K562 (cell line): Measurements from ENCODE around the gene SRPK2. TPM values are rescaled to one million over a fixed set of nuclear protein-coding genes. Genes with fewer than 3 reads are reported as not detected.

Source experiments
- ATAC-seq: fragments of 200-7000 bp; cut with Tn5 transposase; 3 replicates; pipeline ENCODE4 v1.9.1; 2020; ENCODE audit warnings: moderate library complexity
- BruUV-seq: library from RNA; stranded (reverse); fragments of 400-500 nt; replicated peaks from 2 replicates; lab custom pipeline; 2021; lab: Mats Ljungman, UMichigan
- CTCF ChIA-PET: fragments of 300-600 bp; formaldehyde crosslinking; extraction: SDS; loops from one replicate; lab custom pipeline; 2021; ENCODE audit warnings: low intra/inter-chr PET ratio; lab: Yijun Ruan, JAX
- POLR2A ChIA-PET: fragments of 300-600, 350-650 bp; sonication (Branson Sonifier 250); formaldehyde crosslinking; extraction: SDS; loops from one replicate; lab custom pipeline; 2021; ENCODE audit warnings: antibody characterized with exemption, inconsistent platforms; lab: Yijun Ruan, JAX
- DNase-seq, 4 experiments: peaks; one replicate each; pipeline versions ENCODE4 v3.0.0 to v3.0.0-alpha.2; 2011 to 2018; ENCODE audit warnings: low spot score in 3 of 4, mixed read lengths in 3 of 4; ENCODE audit errors: extremely low read depth in 1 of 4
- FAIRE-seq: peaks from 2 replicates; lab custom pipeline; 2011; peaks lifted over from hg19 to GRCh38; lab: Jason Lieb, UNC
- H2AFZ ChIP-seq: 2 replicates; pipeline ENCODE4 v1.6.0; 2011; ENCODE audit warnings: low read depth, low read length, control low read depth, inconsistent platforms
- H3K27ac ChIP-seq: fragments of 200-600 bp; 3 replicates; pipeline ENCODE4 v1.8.0; 2011; ENCODE audit warnings: low read depth, mild to moderate bottlenecking, control low read depth, inconsistent platforms, low read length, moderate library complexity, mixed read lengths; ENCODE audit errors: extremely low read depth
- H3K27me3 ChIP-seq, 2 experiments: fragments of 300-600 bp in 1 of 2; 2 replicates in 1 of 2; 3 replicates in 1 of 2; pipeline versions ENCODE4 v1.6.0 to v1.8.0; 2011; ENCODE audit warnings: inconsistent platforms in 2 of 2, low read length in 2 of 2, mild to moderate bottlenecking in 1 of 2, mixed read lengths in 1 of 2, moderate library complexity in 1 of 2; ENCODE audit not compliant: control insufficient read depth in 2 of 2, insufficient read depth in 2 of 2
- H3K36me3 ChIP-seq: fragments of 300-600 bp; 3 replicates; pipeline ENCODE4 v1.8.0; 2011; ENCODE audit warnings: mild to moderate bottlenecking, low read length, inconsistent platforms; ENCODE audit not compliant: control insufficient read depth, insufficient read depth
- H3K4me1 ChIP-seq, 2 experiments: fragments of 200-600 bp in 1 of 2; replicated peaks in 1 of 2; 2 replicates in 1 of 2; 3 replicates in 1 of 2; pipeline versions ENCODE4 v1.5.1 to v1.8.0; 2011; ENCODE audit warnings: inconsistent platforms in 2 of 2, low read length in 2 of 2, mild to moderate bottlenecking in 1 of 2, mixed read lengths in 1 of 2, moderate library complexity in 1 of 2; ENCODE audit not compliant: control insufficient read depth in 2 of 2, insufficient read depth in 2 of 2
- H3K4me2 ChIP-seq: 2 replicates; pipeline ENCODE4 v1.6.1; 2011; ENCODE audit warnings: low read length, control low read depth, inconsistent platforms, mixed read lengths; ENCODE audit not compliant: insufficient read depth
- H3K4me3 ChIP-seq: fragments of 200-600 bp; sonication (generic), shearing (Covaris generic); 2 replicates; pipeline ENCODE4 v1.5.1; 2016; ENCODE audit warnings: control low read depth, inconsistent platforms
- H3K79me2 ChIP-seq: fragments of 200-600 bp; 3 replicates; pipeline ENCODE4 v1.8.0; 2011; ENCODE audit warnings: low read length, inconsistent platforms; ENCODE audit not compliant: control insufficient read depth, insufficient read depth
- H3K9ac ChIP-seq, 2 experiments: 2 replicates each; pipeline versions ENCODE4 v1.6.0 to v1.6.1; 2011; ENCODE audit warnings: low read depth in 2 of 2, low read length in 2 of 2, control low read depth in 1 of 2, inconsistent platforms in 1 of 2, mild to moderate bottlenecking in 1 of 2, mixed read lengths in 1 of 2; ENCODE audit not compliant: insufficient read depth in 1 of 2
- H3K9me1 ChIP-seq: one replicate; pipeline ENCODE4 v1.6.0; 2011; ENCODE audit warnings: inconsistent platforms, mild to moderate bottlenecking, low read length, moderate library complexity; ENCODE audit not compliant: control insufficient read depth, insufficient read depth
- H3K9me3 ChIP-seq: replicated peaks from 2 replicates; pipeline ENCODE4 v1.5.1; 2011; ENCODE audit warnings: low read depth, low read length, inconsistent platforms; ENCODE audit not compliant: control insufficient read depth, insufficient read depth
- H4K20me1 ChIP-seq: replicated peaks from 2 replicates; pipeline ENCODE4 v1.6.1; 2011; ENCODE audit warnings: low read length, inconsistent platforms, mixed read lengths; ENCODE audit not compliant: control insufficient read depth, insufficient read depth
- ARID4B ChIP-seq: sonication (generic); formaldehyde crosslinking; IDR thresholded peaks from 2 replicates; pipeline ENCODE4 v1.8.0; 2022; ENCODE audit warnings: mild to moderate bottlenecking, missing genetic modification reagents
- HDGF ChIP-seq: fragments of 450-650 bp; IDR thresholded peaks from 2 replicates; pipeline ENCODE4 v1.6.1; 2016
- MAX ChIP-seq: sonication (generic); formaldehyde crosslinking; IDR thresholded peaks from 2 replicates; pipeline ENCODE4 v1.9.0; 2022; ENCODE audit warnings: mild to moderate bottlenecking, missing genetic modification reagents
- PTBP1 ChIP-seq: fragments of 200-400 bp; formaldehyde crosslinking; IDR thresholded peaks from 2 replicates; pipeline ENCODE4 v1.6.1; 2017; ENCODE audit warnings: low read depth, low read length
- RAD21 ChIP-seq, 2 experiments: fragments of 250-450 bp in 1 of 2; fragments of 450-650 bp in 1 of 2; sonication (Bioruptor Pico) in 1 of 2; formaldehyde crosslinking in 1 of 2; IDR thresholded peaks in 1 of 2; conservative IDR thresholded peaks in 1 of 2; 2 replicates each; pipeline versions ENCODE4 v1.4.0 to v1.8.0; 2020 to 2022; ENCODE audit warnings: mild to moderate bottlenecking in 2 of 2, moderate library complexity in 1 of 2
- SMAD2 ChIP-seq: fragments of 150-350 bp; IDR thresholded peaks from 2 replicates; pipeline ENCODE4 v1.6.1; 2014; ENCODE audit warnings: low read depth, mild to moderate bottlenecking, low read length
- XRCC5 ChIP-seq: fragments of 200-400 bp; formaldehyde crosslinking; IDR thresholded peaks from 2 replicates; pipeline ENCODE4 v1.6.1; 2017; ENCODE audit warnings: low read depth, mild to moderate bottlenecking, low read length
- ZBTB1 ChIP-seq: sonication (generic); formaldehyde crosslinking; IDR thresholded peaks from 2 replicates; pipeline ENCODE4 v1.8.1; 2023; ENCODE audit warnings: missing genetic modification reagents, low read depth, mild to moderate bottlenecking, borderline replicate concordance
- ZKSCAN3 ChIP-seq: fragments of 250-450 bp; sonication (Bioruptor Pico); IDR thresholded peaks from 2 replicates; pipeline ENCODE4 v1.4.0; 2020
- ZNF395 ChIP-seq: fragments of 200-800 bp; sonication (Bioruptor generic); IDR thresholded peaks from 2 replicates; pipeline ENCODE4 v1.6.1; 2017; ENCODE audit warnings: missing genetic modification characterization, missing compliant biosample characterization
- ZNF785 ChIP-seq: fragments of 250-450 bp; sonication (Bioruptor Pico); IDR thresholded peaks from 2 replicates; pipeline ENCODE4 v1.4.0; 2020; ENCODE audit warnings: mild to moderate bottlenecking
- in situ Hi-C: fragments of 300-500 bp; cut with MboI; formaldehyde crosslinking; loops from 4 replicates; pipeline ENCODE4 v1.15.0; 2018; ENCODE audit warnings: inconsistent platforms, mixed read lengths
- intact Hi-C: fragments of 100-400 bp; cut with micrococcal nuclease; formaldehyde crosslinking; loops from 2 replicates; pipeline ENCODE4 v1.14.2; 2022
- polyA plus RNA-seq, 8 experiments: library from polyadenylated mRNA; depleted of rRNA in 4 of 8; stranded (reverse) in 5 of 8; unstranded in 3 of 8; fragments of >200 nt; fragmentation: Nextera tagmentation in 2 of 8; fragmentation: Illumina TruSeq in 1 of 8; extraction: Ambion mirVana in 2 of 8; extraction: Trizol in 1 of 8; gene quantifications; 2 replicates each; pipeline versions ENCODE4 v1.2.1 to v1.2.3, GENCODE V29; 2011 to 2014; ENCODE audit warnings: inconsistent platforms in 1 of 8, missing spikeins in 1 of 8
- total RNA-seq, 7 experiments: library from RNA; depleted of rRNA in 6 of 7; stranded (reverse); fragments of >200 nt in 6 of 7; fragmentation: Illumina TruSeq in 2 of 7; extraction: Trizol in 2 of 7; gene quantifications; 2 replicates each; pipeline versions ENCODE4 v1.2.1 to v1.2.3, GENCODE V29; 2011 to 2021; ENCODE audit warnings: low replicate concordance in 1 of 7

SRPK2 gene
- total and polyA plus RNA-seq, 9 of the 15 experiments (the other 6 are each of a cell fraction or from before 2014, with no cell fraction given), result 21.5 to 44.7 (median 33.3) TPM

- Histone ChIP-seq H3K79me2 (peaks cover 5% of the 10 kb centered on the region; the same call in 1 of the 3 replicates), H4K20me1 (no peaks in the 10 kb centered on the region), H3K4me3 (no peak overlapping the region), H3K27me3 (no peaks in the 10 kb centered on the region), H2AFZ (no peak overlapping the region), H3K36me3 (no peaks in the 10 kb centered on the region), H3K9me3 (no peaks in the 10 kb centered on the region), H3K9ac (no peak overlapping the region), H3K4me1 (peaks cover 12 to 21% of the 10 kb centered on the region in 2 experiments; a peak in 4 of 5 replicates), H3K4me2 (no peak overlapping the region), H3K27ac (no peak overlapping the region), H3K9me1 (no peaks in the 10 kb centered on the region)
- ATAC-seq (no peak), DNase-seq (no peak), FAIRE-seq (no peak)
- in situ Hi-C loops (no loop called here), intact Hi-C loops (loop anchor here (10.0 kb wide), 1 partner anchor 64 kb away; no protein-coding TSS in a partner anchor)
- no TSS peak for BruUV-seq
- TF ChIP-seq XRCC5, result no peak
- no peak for TF ChIP-seq SMAD2
- no peak for TF ChIP-seq MAX
- no peak for TF ChIP-seq ARID4B
- no peak for TF ChIP-seq ZBTB1 (CRISPR knock-in tag)
- no peak for TF ChIP-seq ZNF395
- no peak for TF ChIP-seq PTBP1
- TF ChIP-seq ZKSCAN3 (CRISPR knock-in tag), result no peak
- TF ChIP-seq HDGF, result no peak
- no peak for TF ChIP-seq ZNF785 (CRISPR knock-in tag)
- no peak for TF ChIP-seq RAD21 (CRISPR knock-in tag; conservative IDR thresholded peaks at IDR 0.05 in 1 of 2, IDR thresholded peaks at IDR 0.05 in 1 of 2)
- CTCF ChIA-PET, result no interaction called here
- POLR2A ChIA-PET, result interaction anchor here (1.3 kb wide), 1 partner anchor 8 kb away, joined by 4 read pairs; no protein-coding TSS in a partner anchor
These were observed 139.5 kb downstream of the SRPK2 start for GRCh38 chr7:105249216-105249615.
